Activated CD4-positive, alpha-beta T cell treated with anti-CD3 and anti-CD28 coated beads for 4 hours (primary cell): ENCODE measurements around the gene BAHCC1.
A peak's percentile ranks its signal among the peaks of the same experiment; 100 is the strongest.

Experiments
- DNase-seq, 2 donors: peaks; one replicate each; pipeline ENCODE4 v3.0.0-alpha.2; 2020

BAHCC1 gene

DNA sequence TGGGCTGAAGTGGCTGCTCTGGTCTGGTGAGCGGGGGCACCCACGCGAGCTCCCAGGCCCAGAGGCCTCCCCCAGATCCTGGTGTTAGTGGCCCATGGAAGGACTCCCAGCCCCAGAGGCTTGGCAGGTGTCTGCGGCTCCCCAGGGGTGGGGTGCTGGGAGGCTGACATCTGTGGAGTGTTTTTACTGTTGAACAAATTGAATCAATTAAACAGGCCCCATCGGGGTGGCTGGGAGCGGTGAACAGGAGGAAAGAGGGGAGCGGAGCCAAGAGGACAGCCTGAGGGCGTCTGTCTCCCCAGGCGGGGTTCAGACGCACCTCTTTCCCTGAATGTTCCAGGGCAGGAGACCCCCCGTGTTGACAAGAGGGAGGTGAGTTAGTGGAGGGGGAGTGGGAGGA, 87.4 kb downstream of the BAHCC1 start:
- no peak for DNase-seq

GRCh38 chr17:81483085-81483861, 88.0 kb downstream of the BAHCC1 start:
- DNase-seq = no peak

DNA sequence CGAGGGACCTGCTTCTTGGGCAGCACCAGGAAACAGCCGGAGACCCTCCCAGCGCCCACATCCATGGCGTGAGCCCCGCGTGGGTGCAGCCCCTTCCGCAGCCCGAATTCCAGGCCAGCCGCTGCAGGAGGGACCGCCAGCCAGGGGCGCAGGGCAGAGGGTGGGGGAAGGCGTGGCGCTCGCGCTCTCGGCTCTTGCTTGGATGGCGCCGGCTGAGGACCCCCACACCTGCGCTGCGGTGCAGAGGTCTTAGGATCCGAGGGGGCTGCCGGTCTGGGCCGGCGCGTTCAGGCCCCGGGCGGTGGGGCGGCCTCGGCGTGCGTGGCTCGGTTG, 88.6 kb downstream of the BAHCC1 start:
- DNase-seq = no peak

DNA sequence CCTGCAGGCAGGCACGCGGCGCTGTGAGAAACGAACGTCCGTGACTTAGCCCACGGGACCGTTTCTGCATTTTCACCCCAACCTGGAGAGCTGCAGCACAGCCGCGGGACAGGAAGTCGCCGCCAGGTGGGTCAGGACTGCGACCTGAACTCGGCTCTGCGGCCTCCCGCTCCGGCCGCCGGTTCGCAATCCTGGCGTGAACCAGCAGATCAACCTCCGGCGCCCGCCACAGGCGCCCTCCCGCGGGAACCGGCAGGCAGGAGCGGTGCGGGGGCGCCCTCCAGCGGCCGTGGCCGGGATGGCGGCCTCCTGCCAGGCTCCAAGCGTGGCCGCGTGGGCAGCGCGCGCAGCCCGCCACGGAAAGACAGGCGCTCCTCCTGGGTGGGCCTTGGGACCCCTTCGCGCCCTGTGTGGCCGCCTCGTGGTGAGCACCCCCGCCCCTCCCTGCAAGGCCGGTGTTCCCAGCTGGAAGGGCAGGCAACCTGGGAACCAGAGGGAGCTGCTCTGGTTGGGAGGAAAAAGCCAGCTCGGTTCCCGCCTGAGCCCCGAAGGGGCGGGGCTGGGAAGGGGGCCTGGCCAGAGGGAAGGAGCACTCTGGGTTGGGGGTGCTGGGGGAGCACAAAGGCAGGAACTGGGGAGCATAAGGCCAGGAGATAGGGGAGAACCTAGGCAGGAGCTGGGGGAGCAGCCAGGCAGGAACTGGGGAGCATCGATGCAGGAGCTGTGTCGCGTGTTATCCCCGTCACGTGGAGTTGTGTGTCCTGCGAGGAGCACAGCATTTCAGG, 89.1 kb downstream of the BAHCC1 start:
- DNase-seq = peak; percentile 84 to 87

DNA sequence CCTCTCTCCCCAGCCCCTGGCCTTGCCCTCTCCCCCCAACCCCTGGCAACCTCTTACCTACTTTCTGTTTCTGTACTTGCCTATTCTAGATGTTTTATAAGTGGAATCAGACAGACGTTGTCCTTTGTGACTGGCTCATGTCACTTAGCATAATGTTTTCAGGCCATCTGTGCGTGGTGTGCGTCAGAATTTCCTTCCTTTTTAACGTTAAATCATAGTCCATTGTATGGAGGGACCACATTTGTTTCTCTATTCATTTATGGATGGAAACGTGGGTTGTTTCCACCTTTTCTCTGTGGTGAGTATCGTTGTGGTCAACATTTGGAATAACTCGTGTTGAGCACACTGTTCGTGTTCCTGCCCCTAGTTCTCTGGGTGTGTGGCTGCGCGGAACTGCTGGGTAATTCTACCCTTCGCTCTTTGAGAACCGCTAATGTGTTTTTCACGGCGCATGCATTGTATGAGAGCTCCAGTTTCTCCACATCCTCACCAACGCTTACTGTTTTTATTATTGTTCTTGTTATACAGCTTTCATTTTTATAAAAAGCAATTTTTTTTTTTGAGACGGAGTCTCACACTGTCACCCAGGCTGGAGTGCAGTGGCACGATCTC, 91.0 kb downstream of the BAHCC1 start:
- no peak for DNase-seq

- no peak for DNase-seq
These were observed 91.8 kb downstream of the BAHCC1 start for GRCh38 chr17:81487089-81487486.

DNA sequence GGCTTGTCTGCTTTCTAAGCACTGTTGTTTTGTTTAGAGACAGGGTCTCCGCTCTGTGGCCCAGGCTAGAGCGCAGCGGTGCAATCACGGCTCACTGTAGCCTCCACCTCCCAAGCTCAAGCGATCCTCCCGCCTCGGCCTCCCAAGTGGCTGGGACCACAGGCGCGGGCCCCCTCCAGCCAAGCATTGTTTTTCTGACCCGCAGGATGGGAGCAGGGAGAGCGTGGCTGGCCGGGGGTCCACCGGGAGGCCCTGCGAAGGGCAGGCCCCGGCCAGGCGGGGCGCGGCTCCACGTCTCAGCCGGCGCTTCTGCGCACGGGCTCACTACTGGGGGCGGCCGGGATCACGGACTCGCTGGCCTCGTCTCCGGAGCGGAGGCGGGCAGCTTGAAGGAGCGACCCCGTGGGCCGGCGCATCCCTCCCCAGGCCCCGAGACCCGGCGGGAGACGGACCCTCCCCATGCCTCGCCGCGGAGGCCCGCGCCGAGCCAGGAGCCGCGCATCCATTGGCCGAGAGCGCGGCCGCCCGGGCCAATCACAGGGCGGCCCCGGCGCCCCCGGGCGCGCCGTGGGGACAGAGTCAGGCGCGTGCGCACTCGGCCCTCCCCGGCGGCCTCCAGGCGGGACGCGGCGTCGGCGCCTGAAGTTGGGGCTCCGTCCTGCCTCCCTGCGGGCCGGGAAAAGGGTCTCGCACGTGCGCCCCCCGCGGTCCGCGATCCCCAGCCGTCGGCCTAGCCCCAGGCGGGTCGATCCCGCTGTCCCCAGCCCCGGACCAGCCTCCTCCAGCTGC, 92.4 kb downstream of the BAHCC1 start:
- peak; percentile 76 to 79 for DNase-seq

GRCh38 chr17:81488276-81488860, 93.1 kb downstream of the BAHCC1 start:
- DNase-seq = no peak

- no peak for DNase-seq
These were observed 94.0 kb downstream of the BAHCC1 start for GRCh38 chr17:81489012-81489997.

- DNase-seq = no peak
These were observed 95.0 kb downstream of the BAHCC1 start for GRCh38 chr17:81489998-81490992.

DNA sequence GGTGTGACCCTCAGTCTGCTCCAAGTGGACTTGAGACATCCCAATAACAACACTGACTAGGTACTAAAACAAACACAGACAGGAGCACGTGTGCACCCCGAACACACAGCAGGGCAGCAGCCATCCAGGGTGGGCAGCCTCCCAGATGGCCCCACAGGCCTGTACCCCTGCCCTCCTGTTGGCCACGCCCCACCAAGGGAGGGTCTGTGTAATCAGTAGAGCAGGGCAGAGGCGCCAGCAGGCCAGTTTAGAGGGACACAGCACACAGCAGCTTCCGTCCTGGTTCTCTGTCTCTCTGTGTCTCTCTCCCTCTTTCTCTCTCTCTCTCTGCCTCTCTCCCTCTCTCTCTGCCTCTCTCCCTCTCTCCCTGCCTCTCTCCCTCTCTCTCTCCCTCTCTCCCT, 95.9 kb downstream of the BAHCC1 start:
- DNase-seq = no peak

- no peak for DNase-seq
These were observed 96.5 kb downstream of the BAHCC1 start for GRCh38 chr17:81491761-81492160.

- DNase-seq = no peak
These were observed 96.9 kb downstream of the BAHCC1 start for GRCh38 chr17:81492202-81492601.

GRCh38 chr17:81492706-81493105, 97.4 kb downstream of the BAHCC1 start:
- no peak for DNase-seq

GRCh38 chr17:81493198-81494038, 98.2 kb downstream of the BAHCC1 start:
- no peak for DNase-seq

DNA sequence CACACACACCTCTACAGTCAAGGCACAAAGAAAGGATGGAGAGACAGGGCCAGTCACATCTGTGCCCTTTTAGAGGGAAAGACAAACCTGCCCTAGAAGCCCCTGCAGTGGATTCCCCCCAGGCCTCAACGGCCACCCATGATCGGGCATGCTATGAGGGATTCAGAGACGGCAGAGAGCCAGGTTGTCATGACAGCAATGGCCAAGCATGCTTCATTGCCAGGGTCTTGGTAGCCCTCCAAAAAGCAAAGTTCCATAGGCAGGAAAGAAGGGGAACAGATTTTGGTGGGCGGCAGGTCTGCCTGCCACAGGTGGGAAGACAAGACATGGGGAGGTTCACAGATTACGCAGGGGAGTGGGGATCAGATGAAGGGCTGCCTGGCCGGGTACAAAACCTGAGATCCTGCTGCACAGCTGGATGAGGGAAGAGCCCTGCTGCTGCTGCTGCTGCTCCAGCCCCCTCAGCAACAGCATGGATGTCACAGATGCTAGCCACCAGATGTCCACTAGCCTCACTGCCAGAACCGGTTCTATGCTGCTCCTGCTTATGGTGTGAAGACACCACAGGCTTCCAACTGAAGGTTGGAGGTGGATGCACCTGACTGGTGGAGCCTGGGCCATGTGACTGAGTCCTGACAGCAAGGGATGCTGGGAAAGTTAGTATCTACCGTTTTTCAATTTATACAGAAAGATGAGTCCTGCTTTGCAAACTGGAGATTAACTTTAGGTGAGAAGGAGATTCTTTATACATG, 99.5 kb downstream of the BAHCC1 start:
- no peak for DNase-seq

GRCh38 chr17:81498953-81499600, 103.8 kb downstream of the BAHCC1 start:
- DNase-seq = no peak

- DNase-seq = no peak
These were observed 104.3 kb downstream of the BAHCC1 start for GRCh38 chr17:81499601-81499970.
